Camera-type eye (tissue), 1 donor: Measurements from ENCODE around the gene ORC3. TPM values are rescaled to one million over a fixed set of nuclear protein-coding genes. Genes with fewer than 3 reads are reported as not detected.

Experiments
- total RNA-seq: library from RNA; depleted of rRNA; stranded (reverse); fragments of >200 nt; gene quantifications from one replicate; pipeline ENCODE4 v1.2.3, GENCODE V29; 2014

Gene ORC3
- total RNA-seq = 55.2 TPM

DNA sequence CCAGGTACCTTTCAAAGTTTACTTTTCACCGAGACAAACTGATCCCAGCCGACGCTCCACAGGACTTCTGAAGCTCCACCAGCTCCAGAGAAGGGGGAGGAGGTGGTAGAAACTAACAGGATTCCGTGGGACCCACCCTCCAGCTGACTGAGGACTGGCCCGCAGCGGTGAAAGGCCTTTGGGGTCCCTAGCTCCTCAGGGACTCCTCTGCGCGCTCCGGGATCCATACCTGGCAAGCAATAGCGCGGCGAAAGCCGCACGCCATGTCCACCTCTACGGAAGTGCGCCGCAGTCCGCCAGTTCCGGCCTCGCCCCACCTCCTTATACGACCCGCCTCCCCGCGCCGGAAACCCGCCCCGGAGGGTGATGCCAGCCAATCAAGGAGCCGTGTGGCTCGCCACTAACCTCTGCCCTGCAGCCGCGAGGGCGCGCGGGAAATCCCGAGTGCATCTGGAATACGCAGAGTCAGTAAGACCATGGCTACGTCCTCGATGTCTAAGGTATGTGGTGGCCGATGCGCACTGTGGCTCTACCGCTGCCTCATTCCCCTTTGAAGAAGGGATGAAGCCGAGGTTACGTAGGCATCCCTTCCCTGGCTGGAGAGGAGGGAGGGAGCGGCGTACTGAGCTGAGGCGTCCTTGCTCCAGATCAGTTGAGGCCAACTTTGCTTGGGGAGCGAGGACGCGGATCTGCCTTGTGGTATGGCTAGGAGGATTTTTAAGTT lies at the start of gene ORC3, which contains the start of gene RARS2:
Gene ORC3 (plus strand): TSS at position 443 of the 724 bp plus-strand sequence. CDS start 34 bp downstream, at position 477.
Gene RARS2 (minus strand): TSS at position 295 of the 724 bp plus-strand sequence. CDS start 30 bp downstream, at position 265.

DNA sequence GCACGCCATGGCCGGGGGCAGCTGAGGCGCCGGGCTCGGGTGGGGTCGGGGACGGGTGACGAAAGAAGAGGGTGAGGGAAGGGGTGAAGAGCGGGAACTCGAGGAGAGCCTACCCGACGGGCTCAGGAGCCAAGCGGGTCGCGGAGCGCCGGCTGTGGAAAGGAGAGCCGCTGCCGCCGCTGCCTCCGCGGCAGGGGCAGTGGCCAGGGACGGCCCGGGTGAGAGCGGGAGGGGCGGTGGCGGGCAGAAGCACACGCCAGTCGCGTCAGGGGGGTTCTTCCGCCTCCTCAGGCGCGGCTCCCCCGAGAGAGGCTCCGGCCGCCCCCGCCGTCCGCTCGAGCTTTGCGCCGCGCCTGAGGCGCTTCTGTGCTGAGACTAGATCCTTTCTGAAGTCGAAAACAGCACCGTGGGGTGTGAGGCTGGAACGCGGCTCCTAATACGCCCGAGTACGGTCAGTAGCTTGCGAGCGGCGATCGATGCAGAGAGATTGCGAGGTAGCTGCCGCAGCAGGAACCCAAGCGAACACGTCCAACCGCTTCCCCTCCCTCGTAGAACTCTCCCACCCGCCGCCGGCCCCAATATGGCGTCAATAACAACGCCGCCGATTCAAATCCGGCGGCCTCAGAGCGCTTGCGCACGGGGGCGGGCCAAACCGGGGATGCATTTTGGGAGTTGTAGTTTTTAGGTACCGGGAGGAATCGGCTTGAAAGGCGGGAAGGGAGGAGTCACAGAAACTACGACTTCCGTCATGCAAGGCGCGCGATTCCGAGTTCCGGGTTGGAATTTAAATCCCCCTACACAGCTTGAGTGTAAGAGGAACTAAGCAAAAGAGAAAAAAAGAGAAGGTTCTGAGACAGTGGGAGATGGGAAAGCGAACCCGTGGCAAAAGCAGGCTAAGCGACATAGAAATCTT lies 112.0 kb downstream of the ORC3 start, which contains the start of gene AKIRIN2:
Gene AKIRIN2 (minus strand): TSS at position 558 of the 913 bp plus-strand sequence. CDS start 549 bp downstream, at position 9.

Other genes with a start within 250 kb of the ORC3 start
- 8.0 TPM for gene C6orf163, start 245.3 kb upstream of the ORC3 start, total RNA-seq
- 3.4 TPM for gene CFAP206, start 182.2 kb upstream of the ORC3 start, total RNA-seq
- gene SLC35A1, start 117.2 kb upstream of the ORC3 start, total RNA-seq = 32.0 TPM
- gene RARS2, start 148 bp upstream of the ORC3 start, total RNA-seq = 58.4 TPM
- 59.8 TPM for gene AKIRIN2, start 112.1 kb downstream of the ORC3 start, total RNA-seq